ENCODE measurements around the gene NFRKB. TPM values are rescaled to one million over a fixed set of nuclear protein-coding genes. Genes with fewer than 3 reads are reported as not detected.

The NFRKB gene
- total and polyA plus RNA-seq, 2 donors (not counting 3 experiments of a cell fraction or from before 2014, with no cell fraction given), result 21.7 to 30.6 TPM

DNA sequence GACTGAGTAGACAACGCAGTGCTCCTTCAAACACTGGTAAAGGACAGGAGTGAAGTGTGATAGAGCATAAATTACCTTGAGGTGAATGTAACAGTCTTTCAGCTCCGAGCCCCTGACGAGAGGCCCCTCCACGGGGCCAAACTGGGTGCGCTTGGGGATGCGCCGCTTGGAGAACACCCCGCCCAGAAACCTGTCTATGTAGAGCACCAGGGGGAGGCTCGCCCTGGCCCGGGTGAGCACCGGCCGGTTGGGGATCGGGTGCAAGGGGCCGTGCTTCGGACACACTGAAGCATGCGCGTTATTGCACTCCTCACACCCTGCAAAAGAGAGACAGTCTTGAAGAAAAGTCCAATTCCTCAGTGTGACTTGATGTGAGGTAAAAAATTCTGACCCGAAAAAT is 49.3 kb upstream of the NFRKB start:
- Histone ChIP-seq H2AFZ (ENCODE audit: low read depth, low read length) (no peak overlapping the region), H3K4me1 (ENCODE audit: control insufficient read depth, extremely low read depth, insufficient read depth, low read length) (no peaks in the 10 kb centered on the region), H3K9me1 (replicated peaks; ENCODE audit: control insufficient read depth, extremely low read depth, insufficient read depth, low read length) (no peaks in the 10 kb centered on the region), H3K9ac (replicated peaks; ENCODE audit: extremely low read depth, insufficient read depth, low read length) (no peak overlapping the region), H3K27ac (ENCODE audit: insufficient read depth, low read depth, low read length) (no peak overlapping the region), H3K27me3 (ENCODE audit: control insufficient read depth in 2 of 2, insufficient read depth in 2 of 2, low read length in 2 of 2) (no peaks in the 10 kb centered on the region), H3K4me3 (replicated peaks in 1 of 3; ENCODE audit: insufficient read depth in 1 of 3, low read depth in 1 of 3, low read length in 3 of 3) (no peak overlapping the region), H3K9me3 (replicated peaks; ENCODE audit: control insufficient read depth, insufficient read depth, low read length) (no peaks in the 10 kb centered on the region), H3K36me3 (ENCODE audit: control insufficient read depth in 2 of 2, extremely low read depth in 1 of 2, insufficient read depth in 2 of 2, low read length in 2 of 2) (peaks cover 3 to 5% of the 10 kb centered on the region in 2 experiments), H4K20me1 (replicated peaks; ENCODE audit: control insufficient read depth, extremely low read depth, insufficient read depth, low read length) (no peaks in the 10 kb centered on the region), H3K4me2 (ENCODE audit: insufficient read depth, low read length) (no peak overlapping the region), H3K79me2 (ENCODE audit: control insufficient read depth, insufficient read depth, low read length) (no peaks in the 10 kb centered on the region)
- ChIA-PET POLR2A (no interaction called here), CTCF (no interaction called here)
- BruUV-seq (replicated peaks), result no TSS peak
- TF ChIP-seq FOS (IDR thresholded peaks at IDR 0.05; ENCODE audit: borderline replicate concordance, insufficient read depth, low read length) (no peak), POLR2A (IDR thresholded peaks at IDR 0.05; ENCODE audit: low read depth, low read length) (no peak), MYC (IDR thresholded peaks at IDR 0.05; ENCODE audit: low read depth, low read length) (no peak), GATA2 (IDR thresholded peaks at IDR 0.05; ENCODE audit: insufficient read depth, insufficient read length, low read depth, low read length) (no peak), JUN (IDR thresholded peaks at IDR 0.05; ENCODE audit: borderline replicate concordance, insufficient read depth, insufficient read length, low read depth) (no peak), EZH2 (IDR thresholded peaks at IDR 0.05; ENCODE audit: borderline replicate concordance, low read depth, low read length, severe bottlenecking) (no peak), POLR2AphosphoS5 (IDR thresholded peaks at IDR 0.05; ENCODE audit: insufficient read depth, low read depth, low read length) (no peak)
- TF ChIP-seq, protein P1, sequence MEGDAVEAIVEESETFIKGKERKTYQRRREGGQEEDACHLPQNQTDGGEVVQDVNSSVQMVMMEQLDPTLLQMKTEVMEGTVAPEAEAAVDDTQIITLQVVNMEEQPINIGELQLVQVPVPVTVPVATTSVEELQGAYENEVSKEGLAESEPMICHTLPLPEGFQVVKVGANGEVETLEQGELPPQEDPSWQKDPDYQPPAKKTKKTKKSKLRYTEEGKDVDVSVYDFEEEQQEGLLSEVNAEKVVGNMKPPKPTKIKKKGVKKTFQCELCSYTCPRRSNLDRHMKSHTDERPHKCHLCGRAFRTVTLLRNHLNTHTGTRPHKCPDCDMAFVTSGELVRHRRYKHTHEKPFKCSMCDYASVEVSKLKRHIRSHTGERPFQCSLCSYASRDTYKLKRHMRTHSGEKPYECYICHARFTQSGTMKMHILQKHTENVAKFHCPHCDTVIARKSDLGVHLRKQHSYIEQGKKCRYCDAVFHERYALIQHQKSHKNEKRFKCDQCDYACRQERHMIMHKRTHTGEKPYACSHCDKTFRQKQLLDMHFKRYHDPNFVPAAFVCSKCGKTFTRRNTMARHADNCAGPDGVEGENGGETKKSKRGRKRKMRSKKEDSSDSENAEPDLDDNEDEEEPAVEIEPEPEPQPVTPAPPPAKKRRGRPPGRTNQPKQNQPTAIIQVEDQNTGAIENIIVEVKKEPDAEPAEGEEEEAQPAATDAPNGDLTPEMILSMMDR (IDR thresholded peaks at IDR 0.05; ENCODE audit: extremely low read depth in 1 of 2, insufficient read depth in 1 of 2, low read depth in 1 of 2, low read length in 2 of 2), result no peak
- TF ChIP-seq, protein P2, sequence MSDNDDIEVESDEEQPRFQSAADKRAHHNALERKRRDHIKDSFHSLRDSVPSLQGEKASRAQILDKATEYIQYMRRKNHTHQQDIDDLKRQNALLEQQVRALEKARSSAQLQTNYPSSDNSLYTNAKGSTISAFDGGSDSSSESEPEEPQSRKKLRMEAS (IDR thresholded peaks at IDR 0.05; ENCODE audit: insufficient read depth, insufficient read length), result no peak
- FAIRE-seq (no peak), DNase-seq (ENCODE audit: low read depth, low spot score) (no peak)
- intact Hi-C loops (cut with micrococcal nuclease) (no loop called here), dilution Hi-C loops (cut with MboI; ENCODE audit: extremely low pct_ligation_motif_present, low sequenced_read_pairs) (no loop called here)
